HG02840 (cell line): ENCODE measurements around the gene CCL5.

Experiments
- ATAC-seq: cut with Tn5 transposase; IDR thresholded peaks from one replicate; pipeline ENCODE4 v1.9.1; 2021; ENCODE audit warnings: mild to moderate bottlenecking, moderate library complexity, moderate number of reproducible peaks; ENCODE audit not compliant: unreplicated experiment, low FRiP score

CCL5 gene

GRCh38 chr17:35879773-35880654 is at the start of gene CCL5:
CCL5 (minus strand) TSS chr17:35880360.
- ATAC-seq, result peak; percentile 82

GRCh38 chr17:35927714-35928113 is 47.6 kb upstream of the CCL5 start:
- no peak for ATAC-seq

- ATAC-seq, result no peak
Measured at GRCh38 chr17:35923609-35924114, 43.5 kb upstream of the CCL5 start.

- ATAC-seq, result no peak
Measured at GRCh38 chr17:35920229-35920628, 40.1 kb upstream of the CCL5 start.

GRCh38 chr17:35918665-35919064 is 38.5 kb upstream of the CCL5 start:
- no peak for ATAC-seq

GRCh38 chr17:35917519-35918213 is 37.5 kb upstream of the CCL5 start:
- ATAC-seq, result no peak

- ATAC-seq, result no peak
Measured at GRCh38 chr17:35915153-35915964, 35.2 kb upstream of the CCL5 start.

DNA sequence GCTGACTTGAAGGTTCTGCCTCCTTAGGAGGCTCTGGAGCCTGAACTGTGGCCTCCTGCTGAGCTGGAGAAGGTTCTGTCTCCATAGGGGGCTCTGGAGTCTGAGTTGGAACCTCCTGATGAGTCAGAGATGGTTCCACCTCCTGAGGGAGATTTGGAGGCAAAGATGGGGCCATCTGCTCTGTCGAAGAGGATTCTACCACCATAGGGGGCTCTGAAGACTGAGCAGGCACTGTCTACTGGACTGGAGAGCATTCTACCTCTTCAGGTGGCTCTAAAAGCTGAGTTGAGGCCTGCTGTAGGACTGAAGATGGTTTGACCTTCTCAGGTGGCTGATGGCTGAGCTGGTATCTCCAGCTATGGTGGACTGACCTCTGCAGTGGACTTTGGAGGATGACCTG is 34.2 kb upstream of the CCL5 start:
- ATAC-seq, result no peak

DNA sequence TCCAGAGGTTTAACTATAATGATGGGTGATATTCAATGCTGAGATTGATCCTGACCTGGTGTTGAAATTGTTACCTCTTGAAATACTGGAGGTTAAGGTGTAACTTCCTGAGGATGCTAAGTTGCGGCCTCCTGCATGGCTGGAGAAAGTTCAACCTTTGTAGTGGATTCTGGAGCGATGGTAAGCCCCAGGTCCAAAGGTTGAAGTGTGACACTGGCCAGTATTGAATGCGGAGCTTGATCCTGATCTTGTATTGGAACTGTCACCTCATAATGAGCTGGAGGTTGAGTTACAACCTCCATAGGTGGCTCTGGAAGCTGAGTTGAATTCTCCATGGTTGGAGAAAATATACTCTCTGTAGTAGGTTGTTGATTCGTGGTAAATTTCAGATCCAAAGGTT is 33.4 kb upstream of the CCL5 start:
- ATAC-seq, result no peak

DNA sequence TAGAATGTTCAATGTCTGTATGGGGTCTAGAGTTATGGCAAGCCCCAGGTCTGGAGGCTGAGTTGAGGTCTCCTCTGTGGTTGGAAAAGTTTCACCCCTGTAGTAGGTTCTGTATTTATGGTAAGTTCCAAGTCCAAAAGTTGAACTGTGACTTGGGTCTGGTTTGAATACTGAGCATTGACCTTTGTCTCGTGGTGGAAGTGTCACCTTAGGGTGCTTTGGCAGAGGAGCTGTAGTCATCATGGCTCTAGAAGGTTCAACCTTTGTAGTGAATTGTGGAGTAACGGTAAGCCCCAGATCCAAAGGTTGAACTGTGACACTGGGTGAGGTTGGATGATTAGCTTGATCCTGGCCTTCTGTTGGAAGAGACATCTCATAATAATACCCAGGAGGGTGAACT is 32.8 kb upstream of the CCL5 start:
- ATAC-seq, result no peak

- no peak for ATAC-seq
Measured at GRCh38 chr17:35912339-35912912, 32.3 kb upstream of the CCL5 start.

DNA sequence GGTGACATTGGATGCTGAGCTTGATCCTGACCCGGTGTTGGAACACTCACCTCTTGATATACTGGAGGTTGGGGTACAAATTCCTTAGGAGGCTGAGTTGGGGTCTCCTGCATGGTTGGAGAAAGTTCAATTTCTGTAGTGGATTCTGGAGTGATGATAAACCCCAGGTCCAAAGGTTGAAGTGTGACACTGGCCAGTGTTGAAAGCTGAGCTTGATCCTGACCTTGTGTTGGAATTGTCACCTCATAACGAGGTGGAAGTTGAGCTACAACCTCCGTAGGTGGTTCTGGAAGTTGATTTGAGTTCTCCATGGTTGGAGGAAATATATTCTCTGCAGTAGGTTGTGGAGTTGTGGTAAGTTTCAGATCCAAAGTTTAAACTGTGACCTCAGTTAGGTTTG is 29.2 kb upstream of the CCL5 start:
- ATAC-seq, result no peak

DNA sequence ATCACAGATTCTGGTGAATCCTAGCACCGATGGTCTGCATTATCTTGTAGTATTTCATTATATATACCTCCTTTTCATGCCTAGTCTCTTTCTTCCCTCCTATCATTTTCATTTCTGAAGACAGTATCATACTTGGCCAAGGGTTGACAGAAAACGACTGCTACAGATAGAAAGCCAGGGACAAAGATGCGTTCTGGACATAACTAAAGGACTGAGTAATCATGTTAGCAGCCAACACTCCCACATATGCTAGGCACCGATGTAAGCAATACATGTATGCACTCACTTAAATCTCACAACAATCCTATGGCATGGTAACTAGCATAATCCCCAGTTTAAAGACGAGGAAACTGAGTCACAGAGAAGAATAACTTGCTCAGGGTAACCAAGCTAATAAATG is 27.5 kb upstream of the CCL5 start:
- ATAC-seq, result no peak

- no peak for ATAC-seq
Measured at GRCh38 chr17:35906926-35907637, 26.9 kb upstream of the CCL5 start.

- ATAC-seq, result no peak
Measured at GRCh38 chr17:35906191-35906925, 26.2 kb upstream of the CCL5 start.

DNA sequence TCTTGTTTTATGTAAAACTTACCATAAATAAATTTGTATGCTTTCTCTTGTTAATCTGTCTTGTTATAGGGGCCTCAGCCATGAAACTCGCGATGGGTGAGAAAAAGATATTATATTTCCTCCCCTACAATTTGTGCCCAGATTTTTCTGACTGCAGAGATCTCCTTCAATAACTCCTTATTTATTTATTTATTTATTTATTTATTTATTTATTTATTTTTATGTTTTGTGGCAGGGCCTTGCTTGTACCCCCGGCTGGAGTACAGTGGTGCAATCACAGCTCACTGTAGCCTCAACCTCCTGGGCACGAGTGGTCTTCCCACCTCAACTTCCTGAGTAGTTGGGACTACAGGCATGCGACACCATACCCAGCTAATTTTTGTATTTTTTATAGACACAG is 23.3 kb upstream of the CCL5 start:
- ATAC-seq, result no peak

DNA sequence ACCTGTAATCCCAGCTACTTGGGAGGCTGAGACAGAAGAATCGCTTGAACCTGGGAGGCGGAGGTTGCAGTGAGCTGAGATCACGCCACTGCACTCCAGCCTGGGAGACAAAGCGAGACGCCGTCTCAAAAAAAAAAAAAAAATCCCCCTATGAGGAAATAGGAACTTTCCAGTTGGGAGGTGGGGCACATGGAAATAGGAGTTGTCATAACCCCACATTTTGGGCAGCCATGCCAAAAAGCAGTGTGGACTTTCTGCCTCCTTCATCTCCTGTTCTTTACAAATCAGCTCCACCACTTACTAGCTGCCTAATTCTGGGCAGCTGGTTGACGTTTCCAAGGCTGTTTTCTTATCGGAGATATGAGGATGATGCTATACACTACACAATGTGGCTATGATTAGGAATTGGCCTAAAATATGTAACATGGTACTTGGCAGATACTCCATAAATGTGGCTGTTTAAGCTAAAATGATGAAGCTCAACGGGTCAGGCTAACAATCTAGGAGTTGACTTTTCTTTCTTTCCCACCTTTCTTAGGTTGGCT is 21.5 kb upstream of the CCL5 start:
- ATAC-seq, result no peak

- ATAC-seq, result no peak
Measured at GRCh38 chr17:35900708-35901480, 20.7 kb upstream of the CCL5 start.
